ENCODE data around the gene DMPK.
A peak's percentile ranks its signal among the peaks of the same experiment; 100 is the strongest.

Gene DMPK

GRCh38 chr19:45785097-45785496 is 2.8 kb upstream of the DMPK start:
- no peak for DNase-seq

GRCh38 chr19:45784096-45784495 is 1.8 kb upstream of the DMPK start:
- no peak for DNase-seq

GRCh38 chr19:45782820-45783785 is 813 bp upstream of the DMPK start:
- no peak for DNase-seq

- no peak for DNase-seq
Observed at GRCh38 chr19:45781214-45782161, 802 bp downstream of the DMPK start.

- DNase-seq: no peak
Observed at GRCh38 chr19:45780448-45781213, 1.7 kb downstream of the DMPK start.

- DNase-seq: no peak
Observed at GRCh38 chr19:45780146-45780447, 2.2 kb downstream of the DMPK start.

GRCh38 chr19:45779231-45780145 is 2.8 kb downstream of the DMPK start:
- no peak for DNase-seq

GRCh38 chr19:45778010-45778661 is 4.2 kb downstream of the DMPK start:
- no peak for DNase-seq

- no peak for DNase-seq
Observed at GRCh38 chr19:45777395-45777961, 4.8 kb downstream of the DMPK start.

GRCh38 chr19:45774765-45775164 is 7.5 kb downstream of the DMPK start:
- no peak for DNase-seq

- no peak for DNase-seq
Observed at GRCh38 chr19:45773384-45773783, 8.9 kb downstream of the DMPK start.

- no peak for DNase-seq
Observed at GRCh38 chr19:45772912-45773311, 9.4 kb downstream of the DMPK start.

GRCh38 chr19:45772130-45772840 is 10.0 kb downstream of the DMPK start:
- DNase-seq: no peak

- DNase-seq: no peak
Observed at GRCh38 chr19:45771311-45771933, 10.9 kb downstream of the DMPK start.

- peak; percentile 88 for DNase-seq
Observed at GRCh38 chr19:45770192-45771101, 11.8 kb downstream of the DMPK start.

GRCh38 chr19:45769821-45770191 is 12.5 kb downstream of the DMPK start:
- DNase-seq: no peak

- no peak for DNase-seq
Observed at GRCh38 chr19:45768984-45769782, 13.1 kb downstream of the DMPK start, which contains the start of gene SIX5. Gene SIX5, minus strand, starts transcription at chr19:45769252. Its CDS starts 408 bp downstream, at chr19:45768844.

GRCh38 chr19:45768655-45768983 is 13.7 kb downstream of the DMPK start:
- no peak for DNase-seq
